ENCODE data around the gene DOCK3.

DOCK3 gene

DNA sequence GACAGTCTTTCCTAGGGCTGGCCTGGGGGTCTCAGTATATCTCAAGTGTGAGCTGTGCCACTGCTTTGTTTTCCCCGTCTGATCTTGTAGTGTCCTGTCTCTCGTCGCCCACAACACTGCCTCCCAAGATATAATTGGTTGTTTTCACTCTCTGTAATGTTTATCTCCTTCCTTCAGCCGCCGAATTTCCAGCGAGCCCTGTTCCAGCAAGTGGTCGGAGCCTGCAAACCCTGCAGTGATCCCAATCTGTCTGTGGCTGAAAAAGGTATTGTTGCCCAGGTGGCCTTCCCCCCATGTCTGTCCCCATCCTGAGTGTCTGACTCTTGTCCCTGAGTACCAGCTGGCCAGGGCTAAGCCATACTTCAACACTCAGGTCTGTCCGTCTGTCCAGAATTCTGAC is 700.8 kb downstream of the DOCK3 start:
- TF ChIP-seq, protein P1, sequence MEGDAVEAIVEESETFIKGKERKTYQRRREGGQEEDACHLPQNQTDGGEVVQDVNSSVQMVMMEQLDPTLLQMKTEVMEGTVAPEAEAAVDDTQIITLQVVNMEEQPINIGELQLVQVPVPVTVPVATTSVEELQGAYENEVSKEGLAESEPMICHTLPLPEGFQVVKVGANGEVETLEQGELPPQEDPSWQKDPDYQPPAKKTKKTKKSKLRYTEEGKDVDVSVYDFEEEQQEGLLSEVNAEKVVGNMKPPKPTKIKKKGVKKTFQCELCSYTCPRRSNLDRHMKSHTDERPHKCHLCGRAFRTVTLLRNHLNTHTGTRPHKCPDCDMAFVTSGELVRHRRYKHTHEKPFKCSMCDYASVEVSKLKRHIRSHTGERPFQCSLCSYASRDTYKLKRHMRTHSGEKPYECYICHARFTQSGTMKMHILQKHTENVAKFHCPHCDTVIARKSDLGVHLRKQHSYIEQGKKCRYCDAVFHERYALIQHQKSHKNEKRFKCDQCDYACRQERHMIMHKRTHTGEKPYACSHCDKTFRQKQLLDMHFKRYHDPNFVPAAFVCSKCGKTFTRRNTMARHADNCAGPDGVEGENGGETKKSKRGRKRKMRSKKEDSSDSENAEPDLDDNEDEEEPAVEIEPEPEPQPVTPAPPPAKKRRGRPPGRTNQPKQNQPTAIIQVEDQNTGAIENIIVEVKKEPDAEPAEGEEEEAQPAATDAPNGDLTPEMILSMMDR (IDR thresholded peaks at IDR 0.05; ENCODE audit: borderline replicate concordance, control extremely low read depth, extremely low read depth, insufficient read depth, missing control alignments): no peak
- in situ Hi-C loops (cut with MboI; ENCODE audit: low sequenced_read_pairs, unreplicated experiment): no loop called here
- no peak for DNase-seq (ENCODE audit: low spot score)

DNA sequence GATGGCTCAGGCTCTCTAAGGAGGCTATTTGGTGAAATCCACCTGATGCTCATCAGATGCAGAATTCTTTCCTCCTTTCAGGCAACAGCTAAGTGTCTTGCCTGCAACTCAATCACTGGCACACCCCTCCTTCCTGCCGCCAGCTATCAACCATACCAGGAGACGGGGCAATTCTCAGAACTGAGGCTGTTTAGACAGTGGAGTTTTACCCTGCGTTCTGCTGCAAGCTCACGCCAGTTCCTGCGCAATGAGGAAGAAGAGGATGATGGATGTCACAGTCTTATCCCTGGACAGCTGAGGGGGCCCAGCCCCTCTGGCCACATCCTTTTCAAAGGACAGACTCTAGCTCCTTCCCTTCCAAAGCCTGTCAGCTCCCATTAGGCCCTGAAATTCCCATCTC is 703.3 kb downstream of the DOCK3 start:
- TF ChIP-seq, protein P1 (IDR thresholded peaks at IDR 0.05; ENCODE audit: borderline replicate concordance, control extremely low read depth, extremely low read depth, insufficient read depth, missing control alignments): no peak
- in situ Hi-C loops (cut with MboI; ENCODE audit: low sequenced_read_pairs, unreplicated experiment): no loop called here
- DNase-seq (ENCODE audit: low spot score): no peak

DNA sequence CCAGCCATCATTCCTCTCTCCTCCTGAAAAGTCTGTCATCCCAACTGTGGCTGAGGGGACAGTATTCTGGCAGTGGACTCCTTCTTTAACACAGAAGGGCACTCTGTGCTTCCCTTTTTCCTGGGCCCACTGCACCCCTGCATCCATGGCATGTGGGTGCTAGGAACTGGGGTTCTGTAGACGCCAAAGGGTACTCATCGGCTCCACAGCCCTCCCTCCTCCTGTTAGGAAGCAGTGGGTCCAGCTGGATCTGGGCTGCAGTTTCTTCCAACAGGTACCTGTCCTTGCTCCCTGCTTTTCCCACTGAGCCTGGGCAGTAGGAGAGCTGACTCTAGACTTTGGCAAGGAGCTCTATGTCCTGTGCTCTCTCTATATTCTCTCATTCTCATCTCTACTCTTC is 704.0 kb downstream of the DOCK3 start:
- in situ Hi-C loops (cut with MboI; ENCODE audit: low sequenced_read_pairs, unreplicated experiment): no loop called here
- no peak for DNase-seq (ENCODE audit: low spot score)
- TF ChIP-seq, protein P1 (IDR thresholded peaks at IDR 0.05; ENCODE audit: borderline replicate concordance, control extremely low read depth, extremely low read depth, insufficient read depth, missing control alignments): no peak

DNA sequence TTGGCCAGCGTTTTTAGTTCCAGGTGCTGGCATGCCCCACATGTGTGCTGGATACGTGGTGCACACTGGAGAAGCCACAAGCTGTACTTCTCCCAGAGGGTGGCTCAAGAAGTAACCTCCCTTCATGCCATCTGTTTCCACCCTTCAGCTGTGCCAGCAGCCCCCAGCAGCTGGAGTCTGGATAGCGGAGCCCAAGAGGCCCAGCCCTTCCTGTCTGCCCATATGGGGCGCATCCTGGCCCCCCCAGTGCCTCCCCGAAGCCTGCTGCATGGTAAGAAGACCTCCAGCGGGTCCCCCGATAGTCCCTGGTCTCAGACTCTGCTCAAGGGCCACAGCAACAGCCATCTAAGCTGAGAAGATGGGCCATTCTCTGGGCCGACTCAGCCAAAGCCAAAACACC is 704.6 kb downstream of the DOCK3 start:
- TF ChIP-seq, protein P1 (IDR thresholded peaks at IDR 0.05; ENCODE audit: borderline replicate concordance, control extremely low read depth, extremely low read depth, insufficient read depth, missing control alignments): no peak
- DNase-seq (ENCODE audit: low spot score): no peak
- in situ Hi-C loops (cut with MboI; ENCODE audit: low sequenced_read_pairs, unreplicated experiment): no loop called here

DNA sequence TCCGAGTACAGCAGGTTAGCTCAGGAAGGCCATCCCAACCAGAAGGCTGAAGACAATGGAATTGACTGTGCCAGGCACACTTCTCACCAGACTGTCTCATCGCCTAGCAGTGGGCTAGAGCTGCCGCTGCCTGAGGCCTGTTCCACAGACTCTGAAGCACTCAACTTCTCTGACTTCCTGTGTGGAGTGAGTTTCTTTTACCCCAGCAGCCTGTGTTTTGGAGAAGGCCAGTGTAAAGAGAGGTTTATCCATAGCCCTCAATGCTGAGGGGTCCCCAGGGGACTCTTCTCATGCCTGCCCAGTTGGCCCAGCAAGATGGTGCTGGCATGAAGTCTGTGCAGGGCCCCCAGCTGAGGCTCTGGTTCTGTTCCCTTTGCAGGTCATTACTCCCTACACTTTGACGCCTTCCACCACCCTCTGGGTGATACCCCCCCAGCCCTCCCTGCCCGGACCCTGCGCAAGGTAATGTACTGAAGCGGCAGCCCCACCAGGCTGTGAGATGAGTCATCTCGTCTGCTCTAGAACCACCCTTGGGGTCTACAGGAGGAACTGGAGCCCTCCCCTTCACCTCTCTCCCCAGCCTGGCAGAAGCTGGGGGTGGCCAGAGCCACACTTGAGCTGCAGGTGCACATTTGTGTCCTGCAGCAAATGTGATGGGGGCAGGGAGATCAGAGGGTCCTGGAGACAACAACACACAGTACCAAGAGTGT is 705.2 kb downstream of the DOCK3 start:
- TF ChIP-seq, protein P1 (IDR thresholded peaks at IDR 0.05; ENCODE audit: borderline replicate concordance, control extremely low read depth, extremely low read depth, insufficient read depth, missing control alignments): no peak
- DNase-seq (ENCODE audit: low spot score): no peak
- in situ Hi-C loops (cut with MboI; ENCODE audit: low sequenced_read_pairs, unreplicated experiment): no loop called here

DNA sequence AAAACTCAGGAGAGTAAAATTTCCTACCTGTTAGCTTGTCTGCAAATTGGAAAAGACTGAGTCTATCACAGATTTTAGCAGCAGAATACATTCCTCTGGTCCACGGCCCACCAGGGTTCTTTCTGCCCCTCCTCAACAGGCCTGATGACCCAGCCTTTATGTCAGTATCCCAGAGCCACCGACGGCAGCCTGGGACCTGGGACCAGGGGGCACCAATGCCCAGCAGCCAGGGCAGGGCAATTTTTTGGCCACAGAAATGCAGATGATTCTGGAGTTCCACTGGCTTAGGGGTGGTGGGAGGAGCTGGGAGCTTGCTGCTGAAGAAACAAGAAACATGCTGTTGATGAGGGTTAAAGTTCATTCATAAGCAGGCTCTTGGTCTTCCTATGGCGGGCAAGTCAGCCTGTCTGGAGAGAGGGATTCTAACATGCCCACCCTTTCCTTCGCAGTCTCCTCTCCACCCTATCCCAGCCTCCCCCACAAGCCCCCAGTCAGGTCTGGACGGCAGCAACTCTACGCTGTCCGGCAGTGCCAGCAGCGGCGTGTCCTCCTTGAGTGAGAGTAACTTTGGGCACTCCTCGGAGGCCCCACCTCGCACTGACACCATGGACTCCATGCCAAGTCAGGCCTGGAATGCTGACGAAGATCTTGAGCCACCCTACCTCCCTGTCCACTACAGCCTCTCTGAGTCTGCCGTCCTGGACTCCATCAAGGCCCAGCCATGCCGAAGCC is 706.0 kb downstream of the DOCK3 start:
- in situ Hi-C loops (cut with MboI; ENCODE audit: low sequenced_read_pairs, unreplicated experiment): no loop called here
- no peak for DNase-seq (ENCODE audit: low spot score)
- TF ChIP-seq, protein P1 (IDR thresholded peaks at IDR 0.05; ENCODE audit: borderline replicate concordance, control extremely low read depth, extremely low read depth, insufficient read depth, missing control alignments): no peak
